ENCODE data around the gene TMA7B.

TMA7B gene

GRCh38 chr22:39999144-39999757 is 39.1 kb downstream of the TMA7B start:
- no peak for DNase-seq (ENCODE audit: low read depth in 2 of 2, low spot score in 1 of 2)

- DNase-seq (ENCODE audit: low read depth in 2 of 2, low spot score in 1 of 2): no peak
These were observed 40.0 kb downstream of the TMA7B start for GRCh38 chr22:40000171-40000570.

GRCh38 chr22:40001106-40001505 is 40.9 kb downstream of the TMA7B start:
- no peak for DNase-seq (ENCODE audit: low read depth in 2 of 2, low spot score in 1 of 2)

GRCh38 chr22:40001800-40002577 is 41.8 kb downstream of the TMA7B start:
- DNase-seq (ENCODE audit: low read depth in 2 of 2, low spot score in 1 of 2): no peak

GRCh38 chr22:40002935-40003715 is 42.9 kb downstream of the TMA7B start:
- DNase-seq (ENCODE audit: low read depth in 2 of 2, low spot score in 1 of 2): no peak

GRCh38 chr22:40004836-40005235 is 44.6 kb downstream of the TMA7B start:
- DNase-seq (ENCODE audit: low read depth in 2 of 2, low spot score in 1 of 2): no peak

GRCh38 chr22:40006641-40007040 is 46.4 kb downstream of the TMA7B start:
- DNase-seq (ENCODE audit: low read depth in 2 of 2, low spot score in 1 of 2): no peak

- DNase-seq (ENCODE audit: low read depth in 2 of 2, low spot score in 1 of 2): no peak
These were observed 47.9 kb downstream of the TMA7B start for GRCh38 chr22:40007853-40008710.

GRCh38 chr22:40008726-40009291 is 48.6 kb downstream of the TMA7B start:
- DNase-seq (ENCODE audit: low read depth in 2 of 2, low spot score in 1 of 2): no peak

- DNase-seq (ENCODE audit: low read depth in 2 of 2, low spot score in 1 of 2): no peak
These were observed 49.1 kb downstream of the TMA7B start for GRCh38 chr22:40009292-40009774.

- DNase-seq (ENCODE audit: low read depth in 2 of 2, low spot score in 1 of 2): no peak
These were observed 49.9 kb downstream of the TMA7B start for GRCh38 chr22:40009951-40010671.

GRCh38 chr22:40010746-40011145 is 50.5 kb downstream of the TMA7B start:
- DNase-seq (ENCODE audit: low read depth in 2 of 2, low spot score in 1 of 2): no peak
